Osteocyte (in vitro differentiated cells): Measurements from ENCODE around the gene OR5B17. TPM values are rescaled to one million over a fixed set of nuclear protein-coding genes. Genes with fewer than 3 reads are reported as not detected.

Experiments
- DNase-seq: peaks from one replicate; pipeline ENCODE4 v3.0.0; 2021; ENCODE audit warnings: mixed read lengths; ENCODE audit not compliant: unreplicated experiment; ENCODE audit errors: extremely low spot score
- H3K27ac Mint-ChIP-seq: one replicate; pipeline ENCODE4 v1.8.0; 2021; ENCODE audit warnings: mild to moderate bottlenecking, mixed read lengths; ENCODE audit not compliant: unreplicated experiment
- H3K27me3 Mint-ChIP-seq: one replicate; pipeline ENCODE4 v1.8.0; 2021; ENCODE audit warnings: mixed read lengths; ENCODE audit not compliant: unreplicated experiment
- H3K36me3 Mint-ChIP-seq: one replicate; pipeline ENCODE4 v1.8.0; 2021; ENCODE audit warnings: mixed read lengths; ENCODE audit not compliant: unreplicated experiment
- H3K4me1 Mint-ChIP-seq: one replicate; pipeline ENCODE4 v1.8.0; 2021; ENCODE audit warnings: mixed read lengths; ENCODE audit not compliant: unreplicated experiment
- H3K4me3 Mint-ChIP-seq: one replicate; pipeline ENCODE4 v1.8.0; 2021; ENCODE audit warnings: mild to moderate bottlenecking, moderate library complexity, mixed read lengths; ENCODE audit not compliant: unreplicated experiment
- H3K9me3 Mint-ChIP-seq: one replicate; pipeline ENCODE4 v1.8.0; 2021; ENCODE audit warnings: mixed read lengths; ENCODE audit not compliant: unreplicated experiment
- CTCF ChIP-seq: fragments of 200-600 bp; sonication (generic); IDR thresholded peaks from 2 replicates; pipeline ENCODE4 v1.5.0; 2021; ENCODE audit warnings: antibody characterized with exemption, mild to moderate bottlenecking, moderate library complexity
- total RNA-seq: library from RNA; stranded (reverse); gene quantifications from 2 replicates; pipeline ENCODE4 v1.2.1, GENCODE V29; 2021

The OR5B17 gene
- total RNA-seq, 1 donor from 2014 or later, result not detected

- Mint-ChIP-seq H3K4me1 (peaks cover 42% of the 10 kb centered on the region), H3K27ac (no peak overlapping the region), H3K9me3 (peaks cover 18% of the 10 kb centered on the region), H3K27me3 (no peaks in the 10 kb centered on the region), H3K36me3 (no peaks in the 10 kb centered on the region), H3K4me3 (no peak overlapping the region)
- TF ChIP-seq CTCF, result no peak
- no peak for DNase-seq
These were observed 33.0 kb upstream of the OR5B17 start for GRCh38 chr11:58391879-58392278.

GRCh38 chr11:58390551-58391063 is 31.7 kb upstream of the OR5B17 start:
- peaks cover 14% of the 10 kb centered on the region for H3K9me3 Mint-ChIP-seq
- TF ChIP-seq CTCF, result no peak
- no peak overlapping the region for H3K4me3 Mint-ChIP-seq

DNA sequence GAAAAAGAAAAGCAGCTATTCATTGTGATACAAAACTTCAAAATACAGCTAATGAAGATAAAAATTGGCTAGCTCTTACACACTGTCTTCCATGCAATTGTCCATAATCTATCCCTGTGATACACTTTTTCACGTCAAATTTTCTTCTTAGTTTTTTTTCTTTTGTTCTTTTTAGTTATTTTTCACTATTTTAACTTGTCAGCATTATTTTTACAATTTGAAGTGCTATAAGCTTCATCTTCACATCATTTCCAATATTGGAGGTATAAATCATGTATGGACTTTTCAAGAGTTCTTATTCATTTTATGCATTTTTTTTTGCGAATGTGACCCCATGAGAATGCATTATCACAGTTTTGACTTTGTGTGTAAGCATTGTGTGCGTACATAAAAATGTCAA is 4.1 kb downstream of the OR5B17 start:
- H3K36me3 Mint-ChIP-seq, result no peaks in the 10 kb centered on the region
- peaks cover 15% of the 10 kb centered on the region for H3K27me3 Mint-ChIP-seq
- no peaks in the 10 kb centered on the region for H3K9me3 Mint-ChIP-seq
- H3K4me3 Mint-ChIP-seq, result no peak overlapping the region
- peaks cover 9% of the 10 kb centered on the region for H3K4me1 Mint-ChIP-seq
- no peak for TF ChIP-seq CTCF
- DNase-seq, result no peak
- H3K27ac Mint-ChIP-seq, result no peak overlapping the region

More at GRCh38 chr11:58390551-58391063, 31.7 kb upstream of the OR5B17 start:
- peaks cover 39% of the 10 kb centered on the region for H3K4me1 Mint-ChIP-seq
- DNase-seq, result no peak
- no peaks in the 10 kb centered on the region for H3K36me3 Mint-ChIP-seq
- H3K27ac Mint-ChIP-seq, result no peak overlapping the region
- H3K27me3 Mint-ChIP-seq, result no peaks in the 10 kb centered on the region

- Mint-ChIP-seq H3K27ac (no peak overlapping the region), H3K27me3 (peaks cover 14% of the 10 kb centered on the region), H3K4me1 (no peaks in the 10 kb centered on the region), H3K4me3 (no peak overlapping the region), H3K36me3 (no peaks in the 10 kb centered on the region), H3K9me3 (peaks cover 17% of the 10 kb centered on the region)
- no peak for TF ChIP-seq CTCF
- DNase-seq, result no peak
These were observed 13.7 kb downstream of the OR5B17 start for GRCh38 chr11:58345204-58345603.

DNA sequence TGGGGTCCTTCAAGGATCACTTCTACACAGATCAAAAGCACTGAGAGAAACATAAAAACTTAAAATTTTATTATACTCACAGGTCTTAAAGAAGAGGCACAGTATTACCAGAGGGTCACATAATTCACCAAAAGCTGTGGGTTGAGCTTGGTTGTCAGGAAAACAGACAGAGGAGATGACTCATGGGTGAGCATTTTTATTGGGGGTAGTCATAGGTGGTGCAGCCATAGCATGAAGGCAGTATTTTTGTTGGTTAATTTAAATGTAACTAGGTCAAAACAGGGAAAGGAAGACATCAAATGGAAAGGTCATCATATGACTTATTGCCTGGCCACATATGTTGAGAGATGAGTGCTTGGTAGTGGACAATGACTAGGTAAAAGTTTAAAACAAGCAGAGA is 24.2 kb downstream of the OR5B17 start:
- H3K4me3 Mint-ChIP-seq, result no peak overlapping the region
- peaks cover 30% of the 10 kb centered on the region for H3K9me3 Mint-ChIP-seq
- peaks cover 6% of the 10 kb centered on the region for H3K36me3 Mint-ChIP-seq
- no peak for TF ChIP-seq CTCF
- no peak for DNase-seq
- H3K4me1 Mint-ChIP-seq, result peaks cover 27% of the 10 kb centered on the region
- no peaks in the 10 kb centered on the region for H3K27me3 Mint-ChIP-seq
- peak overlapping the region; percentile 29 for H3K27ac Mint-ChIP-seq
